HG03060 (cell line): ENCODE measurements around the gene MYH3.

ENCODE experiments used
- ATAC-seq: cut with Tn5 transposase; IDR thresholded peaks from one replicate; pipeline ENCODE4 v1.9.1; 2021; ENCODE audit warnings: low read depth, moderate number of reproducible peaks; ENCODE audit not compliant: unreplicated experiment

The MYH3 gene

DNA sequence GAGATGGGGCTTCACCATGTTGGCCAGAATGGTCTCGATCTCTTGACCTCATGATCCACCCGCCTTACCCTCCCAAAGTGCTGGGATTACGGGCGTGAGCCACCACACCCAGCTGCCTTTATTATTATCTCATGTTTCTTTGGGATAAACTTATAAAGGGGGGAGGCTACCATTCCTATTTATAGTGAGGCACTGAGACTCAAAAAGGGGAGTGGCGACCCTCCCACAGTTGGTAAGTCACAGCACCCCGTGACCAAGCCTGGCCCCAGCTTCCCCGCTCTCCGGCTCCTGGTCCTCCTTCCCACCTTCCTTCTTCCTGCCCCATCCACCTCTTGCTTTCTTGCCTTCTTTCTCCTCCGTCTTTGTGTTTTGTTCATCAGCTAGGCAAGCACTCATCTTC, 5.2 kb downstream of the MYH3 start:
- ATAC-seq, result no peak

DNA sequence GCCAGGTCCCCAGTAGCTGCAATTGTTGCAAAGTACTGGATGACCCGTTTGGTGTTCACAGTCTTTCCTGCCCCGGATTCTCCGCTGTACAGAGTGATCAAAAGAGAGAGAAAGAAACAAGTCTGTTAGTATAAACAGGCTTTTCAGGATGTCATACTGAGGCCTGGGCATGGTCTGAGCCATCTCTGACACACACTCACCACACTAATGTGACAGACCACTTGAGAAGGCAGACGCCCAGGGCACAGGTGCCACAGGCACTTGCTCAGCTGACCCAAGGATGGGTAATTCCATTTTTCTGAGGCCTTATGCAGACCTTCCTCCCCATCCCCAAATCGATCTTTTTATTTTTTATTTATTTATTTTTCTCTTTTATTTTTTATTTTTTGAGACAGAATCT, 7.5 kb downstream of the MYH3 start:
- ATAC-seq, result no peak

- ATAC-seq, result no peak
Observed at GRCh38 chr17:10648956-10649355, 8.2 kb downstream of the MYH3 start.

DNA sequence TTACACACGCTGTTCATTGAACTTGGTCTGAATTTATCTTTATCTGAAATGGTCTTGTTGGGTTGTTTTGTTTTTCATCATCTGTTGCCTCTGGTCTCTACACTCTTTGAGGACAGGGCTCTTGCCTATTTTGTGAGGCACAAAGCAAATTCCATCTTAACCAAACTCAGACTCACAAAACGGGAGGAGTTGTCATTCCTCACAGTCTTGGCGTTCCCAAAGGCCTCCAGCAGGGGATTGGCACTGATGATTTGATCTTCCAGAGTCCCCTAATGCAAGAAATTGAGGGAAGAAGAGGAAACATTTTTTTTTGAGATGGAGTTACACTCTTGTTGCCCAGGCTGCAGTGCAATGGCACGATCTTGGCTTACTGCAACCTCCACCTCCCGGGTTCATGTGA, 8.7 kb downstream of the MYH3 start:
- ATAC-seq, result no peak

DNA sequence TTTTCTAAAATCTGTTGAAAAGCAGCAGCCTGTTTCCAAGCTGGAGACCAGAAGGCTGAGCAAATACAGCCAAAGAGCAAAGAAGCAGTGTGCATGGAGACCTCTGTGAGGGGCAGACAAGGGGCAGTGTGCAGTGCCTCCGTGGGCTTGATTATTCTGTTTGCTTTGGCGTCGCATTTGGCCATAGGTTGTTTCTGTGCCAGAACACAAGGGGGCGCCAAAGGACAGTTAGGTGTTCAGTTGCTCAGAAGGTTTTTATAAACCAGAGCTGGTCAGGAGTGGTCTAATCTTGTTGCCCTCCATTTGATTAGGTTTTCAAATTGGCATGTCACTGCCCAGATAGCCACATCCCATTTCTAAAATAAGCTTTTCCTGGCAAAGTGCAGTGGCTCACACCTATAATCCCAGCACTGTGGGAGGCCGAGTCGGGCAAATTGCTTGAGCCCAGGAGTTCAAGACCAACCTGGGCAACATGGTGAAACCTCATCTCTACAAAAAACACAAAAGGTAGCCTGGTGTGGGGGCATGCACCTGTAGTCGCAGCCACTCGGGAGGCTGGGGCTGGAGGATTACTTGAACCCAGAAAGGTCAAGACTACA, 10.6 kb downstream of the MYH3 start:
- ATAC-seq, result no peak

DNA sequence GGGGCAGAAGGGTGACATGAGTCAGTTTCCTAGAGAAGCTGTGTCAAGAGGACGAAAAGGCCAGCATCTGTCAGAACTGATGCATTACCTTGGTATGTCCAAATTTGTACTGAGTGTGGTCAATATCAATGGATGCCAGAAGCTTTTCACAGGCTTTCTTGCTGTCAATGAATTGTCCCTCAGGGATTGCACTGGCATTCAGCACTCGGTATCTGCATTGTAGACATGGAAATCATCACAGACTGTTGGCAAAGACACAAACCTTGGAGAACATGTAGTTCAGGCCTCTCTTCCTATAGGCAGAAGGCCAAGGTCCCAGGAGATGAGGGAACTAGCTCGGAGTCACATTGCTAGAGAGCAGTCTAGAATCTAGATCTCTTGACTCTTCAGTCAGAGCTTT, 16.6 kb downstream of the MYH3 start:
- ATAC-seq, result no peak

GRCh38 chr17:10638151-10638550, 19.0 kb downstream of the MYH3 start:
- ATAC-seq, result no peak

DNA sequence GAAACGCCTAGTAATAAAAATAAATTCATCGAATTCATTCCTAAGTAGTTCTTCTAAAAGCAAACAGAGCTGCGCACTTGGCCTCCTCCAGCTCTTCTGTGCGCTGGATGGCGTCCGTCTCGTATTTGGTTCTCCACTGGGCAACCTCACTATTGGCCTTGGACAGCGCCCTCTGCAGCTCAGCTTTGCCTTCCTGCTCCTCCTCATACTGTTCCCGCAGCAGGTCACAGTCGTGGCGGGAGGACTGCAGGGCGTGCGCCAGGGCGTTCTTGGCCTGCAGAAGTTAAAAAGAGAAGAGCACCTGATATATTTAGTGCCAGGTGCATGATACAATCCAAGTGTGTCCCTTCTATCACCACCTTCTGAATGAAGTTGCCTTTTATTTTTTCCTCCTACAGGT, 21.8 kb downstream of the MYH3 start:
- no peak for ATAC-seq

- ATAC-seq, result peak; percentile 92
Observed at GRCh38 chr17:10633738-10634379, 23.2 kb downstream of the MYH3 start.

DNA sequence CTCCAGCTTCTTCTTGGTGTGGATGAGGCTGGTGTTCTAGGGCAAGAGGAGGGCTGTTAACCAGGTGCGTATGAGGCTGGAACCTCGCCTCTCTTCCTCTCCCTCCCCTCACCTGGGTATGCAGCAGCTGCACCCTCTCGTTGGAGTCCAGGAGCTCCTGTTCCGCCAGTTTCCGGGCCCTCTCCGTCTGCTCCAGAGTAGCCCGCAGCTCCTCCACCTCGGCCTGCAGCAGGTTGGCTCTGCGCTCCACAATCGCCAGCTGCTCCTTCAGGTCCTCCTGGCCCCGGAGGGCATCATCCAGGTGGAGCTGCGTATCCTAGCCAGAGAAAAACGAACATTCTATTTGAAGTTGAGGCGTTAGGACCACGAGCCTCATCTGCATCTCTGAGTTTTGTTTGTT, 25.4 kb downstream of the MYH3 start:
- no peak for ATAC-seq

GRCh38 chr17:10631048-10631700, 25.9 kb downstream of the MYH3 start:
- no peak for ATAC-seq

- ATAC-seq, result no peak
Observed at GRCh38 chr17:10629706-10630105, 27.4 kb downstream of the MYH3 start.

DNA sequence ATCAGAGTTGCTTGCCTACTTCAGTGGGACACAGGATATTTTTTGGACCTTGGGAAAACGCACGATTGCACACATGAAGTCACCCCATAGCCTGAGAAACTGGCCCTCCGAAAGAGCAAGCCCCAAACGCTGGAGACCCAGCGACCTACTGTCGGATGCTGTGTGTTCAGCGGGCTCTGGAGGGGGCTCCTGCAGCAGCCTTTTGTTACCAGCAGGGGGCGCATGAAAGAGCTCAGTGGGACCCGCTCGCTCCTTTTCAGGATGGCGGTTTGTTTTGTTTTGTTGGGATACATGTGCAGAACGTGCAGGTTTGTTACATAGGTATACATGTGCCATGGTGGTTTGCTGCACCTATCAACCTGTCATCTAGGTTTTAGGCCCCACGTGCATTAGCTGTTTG, 28.4 kb downstream of the MYH3 start:
- no peak for ATAC-seq

GRCh38 chr17:10626390-10626789, 30.7 kb downstream of the MYH3 start:
- no peak for ATAC-seq

DNA sequence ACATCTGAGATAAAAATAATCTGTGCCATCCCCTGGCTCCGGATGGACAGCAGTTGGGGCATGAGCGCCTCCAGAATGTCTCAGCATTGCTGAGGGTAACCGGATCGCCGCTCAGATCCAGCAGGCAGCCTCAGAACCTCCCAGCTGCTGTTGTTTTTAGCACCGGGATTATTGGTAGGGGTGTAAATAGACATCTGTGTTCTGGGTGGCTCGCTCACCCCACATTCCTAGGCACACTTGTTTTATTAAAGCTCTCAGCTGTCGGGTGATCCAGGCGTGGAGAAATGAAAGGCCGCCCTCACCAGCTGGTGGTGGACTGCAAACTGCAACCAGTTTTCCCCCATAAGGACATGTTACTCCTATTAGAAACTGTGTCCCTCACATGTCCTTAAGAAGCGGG, 32.1 kb downstream of the MYH3 start:
- ATAC-seq, result no peak

DNA sequence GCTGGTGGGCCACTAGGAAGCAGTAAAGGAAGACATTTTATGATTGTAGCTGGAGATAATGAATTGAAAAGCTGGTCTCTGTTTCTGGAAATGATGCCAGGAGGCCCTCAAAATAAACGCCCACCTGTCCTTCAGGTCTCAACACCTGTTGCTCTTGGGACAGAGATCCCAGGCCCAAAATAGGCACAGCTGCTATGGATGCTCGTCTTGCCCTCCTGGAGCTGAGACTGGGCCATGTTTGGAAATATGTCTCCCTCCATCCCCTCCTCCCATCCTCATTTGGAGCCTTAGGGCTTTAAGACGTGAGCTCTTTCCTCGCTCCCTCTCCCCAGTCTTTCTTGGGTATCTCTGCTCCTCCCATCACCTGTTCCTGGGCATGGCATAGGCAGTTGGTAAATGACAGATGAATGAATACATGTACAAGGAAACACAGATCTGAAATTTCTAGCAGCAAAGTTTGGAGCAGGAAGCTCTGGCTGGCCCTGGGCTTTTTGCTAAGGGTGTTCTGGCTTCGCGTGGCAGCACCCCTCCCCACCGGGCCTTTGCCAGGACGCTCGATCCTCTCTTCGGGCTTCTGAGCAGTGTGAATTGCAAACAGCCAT, 33.3 kb downstream of the MYH3 start:
- no peak for ATAC-seq

GRCh38 chr17:10622617-10623485, 34.3 kb downstream of the MYH3 start:
- ATAC-seq, result no peak

GRCh38 chr17:10621397-10621796, 35.7 kb downstream of the MYH3 start:
- ATAC-seq, result no peak

GRCh38 chr17:10620823-10621222, 36.3 kb downstream of the MYH3 start:
- ATAC-seq, result no peak

GRCh38 chr17:10618202-10618635, 38.9 kb downstream of the MYH3 start:
- ATAC-seq, result peak; percentile 50

DNA sequence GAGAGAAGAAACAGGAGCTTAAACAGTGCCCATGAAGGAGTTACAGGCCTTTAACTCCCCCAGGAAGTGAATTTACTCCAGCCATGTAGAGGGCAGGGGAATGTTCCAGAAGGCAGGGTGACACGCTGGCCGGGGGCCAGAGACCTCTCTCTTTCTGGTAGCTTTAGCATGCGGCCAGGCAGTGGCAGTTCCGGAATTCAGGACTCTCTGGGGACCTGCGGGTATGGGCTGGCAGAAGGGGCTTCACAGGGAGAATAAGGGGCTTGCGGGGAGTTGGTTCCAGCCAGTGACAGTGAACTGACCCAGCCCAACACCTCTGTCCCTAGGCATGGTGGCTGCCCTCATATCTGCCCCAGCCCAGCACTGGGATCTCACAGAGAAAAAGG, 40.0 kb downstream of the MYH3 start:
- ATAC-seq, result no peak
